A549 (cell line): ENCODE results near the gene ZFX. TPM values are rescaled to one million over a fixed set of nuclear protein-coding genes. Genes with fewer than 3 reads are reported as not detected.
"Not testable (repeated sequence)": the region's sequence is repeated elsewhere in the genome, so short reads cannot be mapped to it uniquely, and the experiment has no call there.

Source experiments
- ATAC-seq, 2 experiments: fragments of 200-7000 bp in 1 of 2; fragments of >200 bp in 1 of 2; cut with Nextera tagmentation in 1 of 2; cut with Tn5 transposase in 1 of 2; 3 replicates each; pipeline versions ENCODE4 v1.8.0 to v1.9.1; 2018 to 2020; ENCODE audit warnings: mild to moderate bottlenecking in 1 of 2, moderate library complexity in 1 of 2
- CTCF ChIA-PET: fragments of 300-600 bp; sonication (Branson Sonifier 250); formaldehyde crosslinking; extraction: SDS; loops from one replicate; lab custom pipeline; 2021; ENCODE audit warnings: antibody characterized with exemption, inconsistent platforms; lab: Yijun Ruan, JAX
- POLR2A ChIA-PET: fragments of 350-600 bp; formaldehyde crosslinking; extraction: SDS; loops from one replicate; lab custom pipeline; 2021; ENCODE audit warnings: antibody characterized with exemption, inconsistent platforms; lab: Yijun Ruan, JAX
- DNase-seq, 2 experiments: peaks; one replicate each; pipeline versions ENCODE4 v3.0.0 to v3.0.0-alpha.2; 2011 to 2016; ENCODE audit warnings: low read depth in 1 of 2, low spot score in 1 of 2
- FAIRE-seq: peaks from 2 replicates; lab custom pipeline; 2011; peaks lifted over from hg19 to GRCh38; lab: Jason Lieb, UNC
- H3K27ac ChIP-seq, 2 experiments: fragments of >200 bp; sonication (Bioruptor Twin); formaldehyde crosslinking; 3 replicates each; pipeline ENCODE4 v1.5.1; 2016 to 2017
- H3K4me1 ChIP-seq: fragments of >200 bp; sonication (Bioruptor Twin); formaldehyde crosslinking; 3 replicates; pipeline ENCODE4 v1.6.1; 2016
- H3K4me2 ChIP-seq: fragments of >200 bp; sonication (Bioruptor Twin); formaldehyde crosslinking; 3 replicates; pipeline ENCODE4 v1.6.1; 2016
- H3K4me3 ChIP-seq: fragments of >200 bp; sonication (Bioruptor Twin); formaldehyde crosslinking; 3 replicates; pipeline ENCODE4 v1.5.1; 2016
- H3K9me3 ChIP-seq: fragments of >200 bp; sonication (Bioruptor Twin); formaldehyde crosslinking; 3 replicates; pipeline ENCODE4 v1.6.1; 2016
- CHD2 ChIP-seq: fragments of 150-350 bp; IDR thresholded peaks from 2 replicates; pipeline ENCODE4 v1.6.1; 2014; ENCODE audit warnings: low read length; ENCODE audit not compliant: partially characterized antibody
- HEYL ChIP-seq: fragments of 250-450 bp; sonication (Bioruptor Pico); IDR thresholded peaks from 2 replicates; pipeline ENCODE4 v1.8.0; 2021; ENCODE audit warnings: mild to moderate bottlenecking, moderate library complexity
- HMGXB4 ChIP-seq: fragments of 250-450 bp; sonication (Bioruptor Pico); IDR thresholded peaks from 2 replicates; pipeline ENCODE4 v1.5.0; 2021; ENCODE audit warnings: mild to moderate bottlenecking, moderate library complexity, borderline replicate concordance
- MAZ ChIP-seq: fragments of 150-350 bp; IDR thresholded peaks from 2 replicates; pipeline ENCODE4 v1.6.1; 2014; ENCODE audit warnings: antibody characterized with exemption, low read depth, low read length, borderline replicate concordance
- NR3C1 ChIP-seq: fragments of >200 bp; sonication (Bioruptor Twin); formaldehyde crosslinking; IDR thresholded peaks from 3 replicates; pipeline ENCODE4 v1.6.1; 2017
- POLR2AphosphoS2 ChIP-seq: conservative IDR thresholded peaks from 2 replicates; pipeline ENCODE4 v1.6.1; 2012; ENCODE audit warnings: low read length, improper control_type of control experiment, inconsistent platforms
- RARB ChIP-seq: fragments of 250-450 bp; sonication (Bioruptor Pico); IDR thresholded peaks from 2 replicates; pipeline ENCODE4 v1.8.0; 2021; ENCODE audit warnings: mild to moderate bottlenecking, moderate library complexity
- RNF2 ChIP-seq: fragments of 200-600 bp; sonication (generic); IDR thresholded peaks from 2 replicates; pipeline ENCODE4 v1.6.1; 2016; ENCODE audit warnings: low read depth, mild to moderate bottlenecking, antibody characterized with exemption, moderate library complexity, borderline replicate concordance
- ZC3H11A ChIP-seq: fragments of 450-650 bp; IDR thresholded peaks from 2 replicates; pipeline ENCODE4 v1.6.1; 2014; ENCODE audit warnings: antibody characterized with exemption, mild to moderate bottlenecking
- ZNF302 ChIP-seq: fragments of 250-450 bp; sonication (Bioruptor Pico); IDR thresholded peaks from 2 replicates; pipeline ENCODE4 v1.9.0; 2021; ENCODE audit warnings: inconsistent platforms, mild to moderate bottlenecking, moderate library complexity
- WGBS: methylation state at CpG from one replicate; pipeline ENCODE4 v1.1.6; 2017; ENCODE audit errors: missing lambda C conversion rate; 5-methylcytosine and 5-hydroxymethylcytosine counted together
- polyA plus RNA-seq, 4 experiments: library from polyadenylated mRNA; depleted of rRNA in 3 of 4; stranded (reverse); fragments of >200 nt; fragmentation: RNase III in 1 of 4; extraction: RNeasy Plus Mini Kit Qiagen cat#74134 plus additional on column Dnase treatment in 1 of 4; gene quantifications; 2 replicates in 3 of 4; 3 replicates in 1 of 4; pipeline ENCODE4 v1.2.3, GENCODE V29; 2011 to 2017
- TF ChIP-seq, protein P1 (sequence below): fragments of 150-350 bp; IDR thresholded peaks from 2 replicates; pipeline ENCODE4 v1.6.1; 2014; ENCODE audit warnings: low read depth, mild to moderate bottlenecking, low read length
- TF ChIP-seq, protein P2 (sequence below): IDR thresholded peaks from 2 replicates; pipeline ENCODE4 v1.6.1; 2012
- TF ChIP-seq, protein P3 (sequence below): fragments of >200 bp; sonication (Bioruptor Twin); formaldehyde crosslinking; IDR thresholded peaks from 2 replicates; pipeline ENCODE4 v1.6.1; 2016

The ZFX gene
- polyA plus RNA-seq, 2 of the 4 experiments (the other 2 are of a cell fraction): 18.1 to 30.1 TPM

- no peak for TF ChIP-seq HMGXB4
Observed at GRCh38 chrX:24133312-24133711, 16.2 kb upstream of the ZFX start (continued).

DNA sequence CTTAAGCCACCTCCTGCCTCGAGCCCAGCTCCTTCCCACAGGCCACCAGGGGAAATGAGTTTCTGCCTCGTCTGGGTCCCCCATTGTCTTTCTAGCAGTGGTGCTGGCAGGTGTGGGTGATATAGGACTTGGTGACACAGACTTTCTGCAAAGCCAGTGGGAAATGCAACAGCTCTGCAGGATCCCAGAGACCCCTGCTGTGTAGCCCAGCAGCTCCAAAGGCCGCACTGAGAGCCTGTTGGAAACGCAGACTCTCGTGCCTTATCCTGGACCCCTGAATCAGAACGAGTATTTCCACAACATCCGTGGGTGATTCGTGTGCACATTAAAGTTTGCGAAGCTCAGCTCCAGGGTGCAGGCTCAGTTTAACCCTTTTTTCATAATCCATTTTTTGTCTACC, 13.8 kb upstream of the ZFX start:
- DNase-seq, FAIRE-seq, H3K4me3 ChIP-seq, CTCF ChIA-PET, POLR2A ChIA-PET, H3K4me1 ChIP-seq, H3K4me2 ChIP-seq, H3K27ac ChIP-seq, ATAC-seq, H3K9me3 ChIP-seq: not testable (repeated sequence)
- WGBS: 77% methylated on average over 4 of the region's 9 CpGs

DNA sequence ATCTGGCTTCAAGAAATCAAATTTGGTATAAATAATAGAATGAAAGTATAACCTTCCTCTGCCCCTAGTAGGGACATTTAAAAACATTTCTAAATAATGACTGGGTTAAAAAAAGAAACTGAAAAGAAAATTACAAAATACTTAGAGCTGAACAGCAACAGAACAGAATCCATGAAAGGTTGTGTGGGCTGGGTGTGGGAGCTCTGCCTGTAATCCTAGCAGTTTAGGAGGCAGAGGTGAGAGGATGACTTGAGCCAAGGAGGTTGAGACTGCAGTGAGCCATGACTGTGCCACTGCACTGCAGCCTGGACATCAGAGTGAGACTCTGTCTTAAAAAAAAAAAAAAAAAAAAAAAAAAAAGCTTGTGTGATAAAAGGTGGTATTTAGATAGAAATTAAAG, 12.3 kb upstream of the ZFX start:
- Histone ChIP-seq H3K4me2 (no peak overlapping the region), H3K4me3 (no peak overlapping the region), H3K4me1 (peaks cover 4% of the 10 kb centered on the region; the same call in 1 of the 3 replicates), H3K9me3 (no peaks in the 10 kb centered on the region), H3K27ac (no peak overlapping the region)
- DNase-seq (no peak), ATAC-seq (no peak), FAIRE-seq (no peak)
- ChIA-PET POLR2A (no interaction called here), CTCF (no interaction called here)
- TF ChIP-seq RARB (CRISPR knock-in tag) (no peak), HEYL (CRISPR knock-in tag) (no peak), CHD2 (no peak), MAZ (no peak), RNF2 (no peak), NR3C1 (no peak), POLR2AphosphoS2 (no peak), HMGXB4 (no peak), ZC3H11A (no peak), ZNF302 (no peak)
- TF ChIP-seq, protein P1, sequence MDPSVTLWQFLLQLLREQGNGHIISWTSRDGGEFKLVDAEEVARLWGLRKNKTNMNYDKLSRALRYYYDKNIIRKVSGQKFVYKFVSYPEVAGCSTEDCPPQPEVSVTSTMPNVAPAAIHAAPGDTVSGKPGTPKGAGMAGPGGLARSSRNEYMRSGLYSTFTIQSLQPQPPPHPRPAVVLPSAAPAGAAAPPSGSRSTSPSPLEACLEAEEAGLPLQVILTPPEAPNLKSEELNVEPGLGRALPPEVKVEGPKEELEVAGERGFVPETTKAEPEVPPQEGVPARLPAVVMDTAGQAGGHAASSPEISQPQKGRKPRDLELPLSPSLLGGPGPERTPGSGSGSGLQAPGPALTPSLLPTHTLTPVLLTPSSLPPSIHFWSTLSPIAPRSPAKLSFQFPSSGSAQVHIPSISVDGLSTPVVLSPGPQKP: no peak
- TF ChIP-seq, protein P2, sequence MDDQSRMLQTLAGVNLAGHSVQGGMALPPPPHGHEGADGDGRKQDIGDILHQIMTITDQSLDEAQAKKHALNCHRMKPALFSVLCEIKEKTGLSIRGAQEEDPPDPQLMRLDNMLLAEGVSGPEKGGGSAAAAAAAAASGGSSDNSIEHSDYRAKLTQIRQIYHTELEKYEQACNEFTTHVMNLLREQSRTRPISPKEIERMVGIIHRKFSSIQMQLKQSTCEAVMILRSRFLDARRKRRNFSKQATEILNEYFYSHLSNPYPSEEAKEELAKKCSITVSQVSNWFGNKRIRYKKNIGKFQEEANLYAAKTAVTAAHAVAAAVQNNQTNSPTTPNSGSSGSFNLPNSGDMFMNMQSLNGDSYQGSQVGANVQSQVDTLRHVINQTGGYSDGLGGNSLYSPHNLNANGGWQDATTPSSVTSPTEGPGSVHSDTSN: no peak
- TF ChIP-seq, protein P3, sequence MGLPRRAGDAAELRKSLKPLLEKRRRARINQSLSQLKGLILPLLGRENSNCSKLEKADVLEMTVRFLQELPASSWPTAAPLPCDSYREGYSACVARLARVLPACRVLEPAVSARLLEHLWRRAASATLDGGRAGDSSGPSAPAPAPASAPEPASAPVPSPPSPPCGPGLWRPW: no peak

GRCh38 chrX:24143982-24144381, 5.5 kb upstream of the ZFX start:
- FAIRE-seq, ATAC-seq, H3K9me3 ChIP-seq, H3K4me2 ChIP-seq, DNase-seq, H3K4me3 ChIP-seq, POLR2A ChIA-PET: not testable (repeated sequence)
- 100% methylated on average over 6 of the region's 6 CpGs for WGBS
- CTCF ChIA-PET: interaction anchor here (1.2 kb wide), 1 partner anchor 18 kb away, joined by 4 read pairs; no protein-coding TSS in a partner anchor
- peak overlapping the region; percentile 98 to 100; a peak in 4 of 6 replicates for H3K27ac ChIP-seq
- H3K4me1 ChIP-seq: peaks cover 39% of the 10 kb centered on the region
- peak; percentile 77 for TF ChIP-seq ZC3H11A
